Calu3 (cell line): Measurements from ENCODE around the gene USP13. TPM values are rescaled to one million over a fixed set of nuclear protein-coding genes. Genes with fewer than 3 reads are reported as not detected.
A peak's percentile ranks its signal among the peaks of the same experiment; 100 is the strongest.

Experiments
- BruUV-seq: library from RNA; stranded (reverse); fragments of 400-500 nt; replicated peaks from 2 replicates; lab custom pipeline; 2021; lab: Mats Ljungman, UMichigan
- CTCF ChIA-PET: fragments of 300-600 bp; sonication (Branson Sonifier 250); formaldehyde crosslinking; loops from one replicate; lab custom pipeline; 2022; ENCODE audit warnings: antibody characterized with exemption; lab: Charles Lee
- DNase-seq: peaks from one replicate; pipeline ENCODE4 v3.0.0; 2022
- H3K27ac Mint-ChIP-seq: one replicate; pipeline ENCODE4 v1.8.0; 2022; ENCODE audit warnings: mixed read lengths; ENCODE audit not compliant: unreplicated experiment
- H3K27me3 Mint-ChIP-seq: one replicate; pipeline ENCODE4 v1.8.0; 2022; ENCODE audit warnings: mixed read lengths; ENCODE audit not compliant: unreplicated experiment
- H3K36me3 Mint-ChIP-seq: one replicate; pipeline ENCODE4 v1.8.0; 2022; ENCODE audit warnings: mild to moderate bottlenecking, moderate library complexity, mixed read lengths; ENCODE audit not compliant: insufficient read depth, unreplicated experiment
- H3K4me1 Mint-ChIP-seq: one replicate; pipeline ENCODE4 v1.8.0; 2022; ENCODE audit warnings: mild to moderate bottlenecking, low read depth, mixed read lengths; ENCODE audit not compliant: unreplicated experiment
- H3K4me3 Mint-ChIP-seq: one replicate; pipeline ENCODE4 v1.8.0; 2022; ENCODE audit warnings: mild to moderate bottlenecking, low read depth, moderate library complexity, mixed read lengths; ENCODE audit not compliant: unreplicated experiment
- H3K9me3 Mint-ChIP-seq: one replicate; pipeline ENCODE4 v1.8.0; 2022; ENCODE audit warnings: low read depth, mixed read lengths; ENCODE audit not compliant: unreplicated experiment
- CTCF ChIP-seq: fragments of 200-600 bp; IDR thresholded peaks from one replicate; pipeline ENCODE4 v1.8.0; 2022; ENCODE audit warnings: antibody characterized with exemption; ENCODE audit not compliant: unreplicated experiment
- intact Hi-C: fragments of 100-400 bp; cut with micrococcal nuclease; formaldehyde crosslinking; loops from one replicate; pipeline ENCODE4 v1.10.0; 2022; ENCODE audit not compliant: unreplicated experiment
- total RNA-seq: library from RNA; stranded (reverse); gene quantifications from 2 replicates; pipeline ENCODE4 v1.2.3, GENCODE V29; 2022

Gene USP13
- total RNA-seq, 1 experiment from 2014 or later = 29.8 TPM

- intact Hi-C loops = no loop called here
- Mint-ChIP-seq H3K9me3 (no peaks in the 10 kb centered on the region), H3K36me3 (peaks cover 4% of the 10 kb centered on the region), H3K4me1 (no peaks in the 10 kb centered on the region), H3K4me3 (no peak overlapping the region), H3K27ac (no peak overlapping the region), H3K27me3 (no peaks in the 10 kb centered on the region)
- no peak for DNase-seq
- no TSS peak for BruUV-seq
- no peak for TF ChIP-seq CTCF
- CTCF ChIA-PET = no interaction called here
Observed at GRCh38 chr3:179765396-179765795, 112.6 kb downstream of the USP13 start.

GRCh38 chr3:179766416-179767133, 113.7 kb downstream of the USP13 start:
- H3K4me3 Mint-ChIP-seq = no peak overlapping the region
- no peaks in the 10 kb centered on the region for H3K4me1 Mint-ChIP-seq
- no peaks in the 10 kb centered on the region for H3K27me3 Mint-ChIP-seq
- intact Hi-C loops = no loop called here
- BruUV-seq = no TSS peak
- CTCF ChIA-PET = interaction anchor here (0.7 to 2.4 kb wide), 3 partner anchors 54 to 829 kb away, joined by 3 to 7 read pairs (median 4); no protein-coding TSS in a partner anchor
- H3K27ac Mint-ChIP-seq = no peak overlapping the region
- H3K36me3 Mint-ChIP-seq = peaks cover 4% of the 10 kb centered on the region
- no peaks in the 10 kb centered on the region for H3K9me3 Mint-ChIP-seq
- no peak for TF ChIP-seq CTCF
- DNase-seq = no peak

GRCh38 chr3:179768080-179768479, 115.2 kb downstream of the USP13 start:
- intact Hi-C loops = loop anchor here (2.0 kb wide), 1 partner anchor 827 kb away; no protein-coding TSS in a partner anchor
- CTCF ChIA-PET = interaction anchor here (0.6 to 2.4 kb wide), 3 partner anchors 44 to 911 kb away, joined by 3 to 7 read pairs (median 4); no protein-coding TSS in a partner anchor
- Mint-ChIP-seq H3K4me1 (no peaks in the 10 kb centered on the region), H3K9me3 (no peaks in the 10 kb centered on the region), H3K27me3 (no peaks in the 10 kb centered on the region), H3K36me3 (peaks cover 4% of the 10 kb centered on the region), H3K4me3 (no peak overlapping the region), H3K27ac (no peak overlapping the region)
- peak; percentile 48 for TF ChIP-seq CTCF
- no TSS peak for BruUV-seq
- DNase-seq = peak; percentile 53

GRCh38 chr3:179769411-179770247, 116.8 kb downstream of the USP13 start:
- H3K4me1 Mint-ChIP-seq = no peaks in the 10 kb centered on the region

More at GRCh38 chr3:179769411-179770247, 116.8 kb downstream of the USP13 start:
- BruUV-seq = no TSS peak
- Mint-ChIP-seq H3K36me3 (peaks cover 4% of the 10 kb centered on the region), H3K27ac (no peak overlapping the region), H3K9me3 (peaks cover 2% of the 10 kb centered on the region), H3K4me3 (no peak overlapping the region), H3K27me3 (no peaks in the 10 kb centered on the region)
- intact Hi-C loops = loop anchor here (2.0 kb wide), 1 partner anchor 825 kb away; no protein-coding TSS in a partner anchor
- no peak for DNase-seq
- no peak for TF ChIP-seq CTCF
- CTCF ChIA-PET = interaction anchor here (0.7 kb wide), 1 partner anchor 61 kb away, joined by 3 read pairs; no protein-coding TSS in a partner anchor
